ENCODE measurements around the gene PIK3IP1.

DNA sequence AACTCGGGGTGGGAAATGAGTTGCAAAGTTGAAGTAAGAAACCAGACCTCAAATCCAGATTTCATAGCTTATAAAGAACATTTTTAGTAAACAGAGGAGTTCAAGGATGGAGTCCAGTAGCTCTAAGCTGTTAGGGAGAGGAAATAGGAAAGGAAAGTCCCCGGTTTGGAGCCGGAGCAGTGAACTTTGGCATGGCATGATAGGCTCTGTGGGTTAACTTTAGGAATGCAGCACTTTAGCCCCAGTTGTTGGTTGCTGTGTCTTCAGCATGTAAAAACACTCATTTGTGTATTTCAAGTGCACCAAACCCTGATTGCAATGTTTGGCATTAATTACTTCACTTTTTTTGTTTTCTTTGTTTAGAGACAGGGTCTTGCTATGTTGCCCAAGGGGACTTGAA lies 8.6 kb upstream of the PIK3IP1 start:
- TF ChIP-seq, protein P1, sequence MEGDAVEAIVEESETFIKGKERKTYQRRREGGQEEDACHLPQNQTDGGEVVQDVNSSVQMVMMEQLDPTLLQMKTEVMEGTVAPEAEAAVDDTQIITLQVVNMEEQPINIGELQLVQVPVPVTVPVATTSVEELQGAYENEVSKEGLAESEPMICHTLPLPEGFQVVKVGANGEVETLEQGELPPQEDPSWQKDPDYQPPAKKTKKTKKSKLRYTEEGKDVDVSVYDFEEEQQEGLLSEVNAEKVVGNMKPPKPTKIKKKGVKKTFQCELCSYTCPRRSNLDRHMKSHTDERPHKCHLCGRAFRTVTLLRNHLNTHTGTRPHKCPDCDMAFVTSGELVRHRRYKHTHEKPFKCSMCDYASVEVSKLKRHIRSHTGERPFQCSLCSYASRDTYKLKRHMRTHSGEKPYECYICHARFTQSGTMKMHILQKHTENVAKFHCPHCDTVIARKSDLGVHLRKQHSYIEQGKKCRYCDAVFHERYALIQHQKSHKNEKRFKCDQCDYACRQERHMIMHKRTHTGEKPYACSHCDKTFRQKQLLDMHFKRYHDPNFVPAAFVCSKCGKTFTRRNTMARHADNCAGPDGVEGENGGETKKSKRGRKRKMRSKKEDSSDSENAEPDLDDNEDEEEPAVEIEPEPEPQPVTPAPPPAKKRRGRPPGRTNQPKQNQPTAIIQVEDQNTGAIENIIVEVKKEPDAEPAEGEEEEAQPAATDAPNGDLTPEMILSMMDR (IDR thresholded peaks at IDR 0.05; ENCODE audit: insufficient read depth, low read length, poor library complexity, severe bottlenecking): no peak
- no peak for TF ChIP-seq EZH2phosphoT487 (conservative IDR thresholded peaks at IDR 0.05; ENCODE audit: low read length)

Measured in SU-DHL-6 (cell line).